HCT116 (cell line): ENCODE measurements around the gene PANX3. TPM values are rescaled to one million over a fixed set of nuclear protein-coding genes. Genes with fewer than 3 reads are reported as not detected.

ENCODE experiments used
- ATAC-seq: fragments of 200-7000 bp; cut with Tn5 transposase; 2 replicates; pipeline ENCODE4 v1.9.1; 2020; ENCODE audit warnings: mild to moderate bottlenecking, moderate library complexity
- BruUV-seq: library from RNA; stranded (reverse); fragments of 400-500 nt; replicated peaks from 2 replicates; lab custom pipeline; 2021; lab: Mats Ljungman, UMichigan
- CTCF ChIA-PET: fragments of 300-600 bp; sonication (Branson Sonifier 250); formaldehyde crosslinking; loops from one replicate; lab custom pipeline; 2021; ENCODE audit warnings: antibody characterized with exemption; lab: Charles Lee
- POLR2A ChIA-PET: fragments of 300-600, 350-600 bp; sonication (Branson Sonifier 250); formaldehyde crosslinking; loops from one replicate; lab custom pipeline; 2021; ENCODE audit warnings: antibody characterized with exemption; lab: Charles Lee
- RAD21 ChIA-PET, 2 experiments: fragments of 300-600 bp; sonication (Branson Sonifier 250); formaldehyde crosslinking; loops; one replicate each; lab custom pipeline; 2023; ENCODE audit warnings: low total read pairs in 2 of 2; ENCODE audit not compliant: uncharacterized antibody in 2 of 2, unreplicated experiment in 2 of 2, low non-redundant PET in 1 of 2; lab: Charles Lee
- DNase-seq: peaks from one replicate; pipeline ENCODE4 v3.0.0-alpha.2; 2010; ENCODE audit warnings: low read depth, low spot score
- H2AFZ ChIP-seq: fragments of 200-600 bp; shearing (Covaris generic), sonication (generic); 2 replicates; pipeline ENCODE4 v1.6.1; 2017; ENCODE audit warnings: low read depth, mixed run types, mixed read lengths, antibody characterized with exemption, low read length; ENCODE audit not compliant: poor library complexity, severe bottlenecking
- H3K27ac ChIP-seq: 2 replicates; pipeline ENCODE4 v1.5.1; 2012; ENCODE audit warnings: low read depth, low read length
- H3K27me3 ChIP-seq: fragments of 200-600 bp; sonication (generic); 2 replicates; pipeline ENCODE4 v1.6.1; 2016; ENCODE audit warnings: mixed run types, low read length, mixed read lengths; ENCODE audit not compliant: insufficient read depth
- H3K36me3 ChIP-seq, 2 experiments: fragments of 200-500 bp in 1 of 2; fragments of 200-600 bp in 1 of 2; sonication (Bioruptor generic) in 1 of 2; sonication (generic) in 1 of 2; 2 replicates each; pipeline versions ENCODE4 v1.5.1 to v1.6.1; 2014 to 2016; ENCODE audit warnings: low read length in 2 of 2, inconsistent platforms in 1 of 2, mixed read lengths in 1 of 2, mixed run types in 1 of 2; ENCODE audit not compliant: insufficient read depth in 2 of 2, control insufficient read depth in 1 of 2
- H3K4me1 ChIP-seq, 2 experiments: fragments of 200-600 bp in 1 of 2; sonication (generic) in 1 of 2; 2 replicates each; pipeline versions ENCODE4 v1.5.1 to v1.6.1; 2012 to 2017; ENCODE audit warnings: low read length in 2 of 2, inconsistent platforms in 1 of 2, mild to moderate bottlenecking in 1 of 2, mixed read lengths in 1 of 2, mixed run types in 1 of 2, moderate library complexity in 1 of 2; ENCODE audit not compliant: insufficient read depth in 2 of 2, control insufficient read depth in 1 of 2
- H3K4me2 ChIP-seq: fragments of 200-600 bp; sonication (generic); 2 replicates; pipeline ENCODE4 v1.6.1; 2017; ENCODE audit warnings: mixed run types, low read length, mixed read lengths
- H3K4me3 ChIP-seq, 2 experiments: fragments of 200-600 bp in 1 of 2; sonication (generic) in 1 of 2; replicated peaks in 1 of 2; 2 replicates each; pipeline ENCODE4 v1.5.1; 2011 to 2016; ENCODE audit warnings: low read length in 2 of 2, control low read depth in 1 of 2, low read depth in 1 of 2, mild to moderate bottlenecking in 1 of 2, mixed read lengths in 1 of 2, mixed run types in 1 of 2
- H3K79me2 ChIP-seq: fragments of 200-600 bp; sonication (generic); 2 replicates; pipeline ENCODE4 v1.6.1; 2017; ENCODE audit warnings: mild to moderate bottlenecking, mixed run types, low read length, moderate library complexity, mixed read lengths; ENCODE audit not compliant: insufficient read depth
- H3K9ac ChIP-seq: fragments of 200-600 bp; sonication (generic); 2 replicates; pipeline ENCODE4 v1.6.1; 2016; ENCODE audit warnings: low read length, mixed read lengths
- H3K9me2 ChIP-seq: fragments of 200-600 bp; sonication (generic), shearing (Covaris generic); 2 replicates; pipeline ENCODE4 v1.6.1; 2017; ENCODE audit warnings: mixed run types, mild to moderate bottlenecking, moderate library complexity; ENCODE audit not compliant: insufficient read depth
- H3K9me3 ChIP-seq, 2 experiments: fragments of 200-500 bp in 1 of 2; fragments of 200-600 bp in 1 of 2; sonication (Bioruptor generic) in 1 of 2; sonication (generic) in 1 of 2; 2 replicates each; pipeline ENCODE4 v1.6.1; 2014 to 2017; ENCODE audit warnings: low read length in 2 of 2, mixed read lengths in 2 of 2, inconsistent platforms in 1 of 2, low read depth in 1 of 2, mild to moderate bottlenecking in 1 of 2, mixed run types in 1 of 2, moderate library complexity in 1 of 2; ENCODE audit not compliant: control insufficient read depth in 1 of 2, insufficient read depth in 1 of 2
- H4K20me1 ChIP-seq: fragments of 200-600 bp; sonication (generic), shearing (Covaris generic); 2 replicates; pipeline ENCODE4 v1.6.1; 2017; ENCODE audit warnings: mixed run types, mild to moderate bottlenecking, moderate library complexity; ENCODE audit not compliant: insufficient read depth
- CBX3 ChIP-seq: IDR thresholded peaks from 2 replicates; pipeline ENCODE4 v1.6.1; 2012; ENCODE audit warnings: low read depth
- CEBPB ChIP-seq: IDR thresholded peaks from 2 replicates; pipeline ENCODE4 v1.6.1; 2012; ENCODE audit warnings: low read depth
- CTCF ChIP-seq, 3 experiments: fragments of 200-600 bp in 1 of 3; sonication (generic) in 1 of 3; IDR thresholded peaks in 2 of 3; conservative IDR thresholded peaks in 1 of 3; 2 replicates each; pipeline ENCODE4 v1.5.1; 2012 to 2017; ENCODE audit warnings: low read depth in 2 of 3, low read length in 2 of 3, antibody characterized with exemption in 1 of 3, borderline replicate concordance in 1 of 3, control low read depth in 1 of 3, mild to moderate bottlenecking in 1 of 3, mixed read lengths in 1 of 3, mixed run types in 1 of 3, moderate library complexity in 1 of 3; ENCODE audit not compliant: insufficient read depth in 1 of 3
- EGR1 ChIP-seq: IDR thresholded peaks from 2 replicates; pipeline ENCODE4 v1.6.1; 2012; ENCODE audit warnings: low read depth
- ELF1 ChIP-seq: IDR thresholded peaks from 2 replicates; pipeline ENCODE4 v1.6.1; 2012; ENCODE audit warnings: low read depth, borderline replicate concordance
- EZH2 ChIP-seq: fragments of 200-600 bp; sonication (generic); IDR thresholded peaks from 2 replicates; pipeline ENCODE4 v1.6.1; 2017; ENCODE audit warnings: antibody characterized with exemption, mixed run types
- JUND ChIP-seq: IDR thresholded peaks from 2 replicates; pipeline ENCODE4 v1.6.1; 2012
- POLR2A ChIP-seq: IDR thresholded peaks from 2 replicates; pipeline ENCODE4 v1.7.0; 2011; ENCODE audit warnings: borderline replicate concordance; ENCODE audit not compliant: insufficient read depth, insufficient read length; ENCODE audit errors: extremely low read depth
- POLR2AphosphoS5 ChIP-seq: IDR thresholded peaks from 2 replicates; pipeline ENCODE4 v1.6.1; 2011; ENCODE audit warnings: mild to moderate bottlenecking, low read depth, low read length, moderate library complexity
- SIN3A ChIP-seq: IDR thresholded peaks from 2 replicates; pipeline ENCODE4 v1.6.1; 2012; ENCODE audit warnings: low read depth
- SP1 ChIP-seq: IDR thresholded peaks from 2 replicates; pipeline ENCODE4 v1.6.1; 2012; ENCODE audit warnings: low read depth
- SRF ChIP-seq: IDR thresholded peaks from 2 replicates; pipeline ENCODE4 v1.6.1; 2012; ENCODE audit warnings: low read depth
- TCF7L2 ChIP-seq: IDR thresholded peaks from 2 replicates; pipeline ENCODE4 v1.7.0; 2011; ENCODE audit warnings: borderline replicate concordance, inconsistent platforms; ENCODE audit not compliant: insufficient read depth, insufficient read length; ENCODE audit errors: extremely low read depth
- YY1 ChIP-seq: IDR thresholded peaks from 2 replicates; pipeline ENCODE4 v1.6.1; 2011; ENCODE audit warnings: low read length, low read depth, moderate library complexity, mild to moderate bottlenecking; ENCODE audit not compliant: insufficient replicate concordance; ENCODE audit errors: extremely low read depth
- ZFX ChIP-seq: fragments of 450-650 bp; IDR thresholded peaks from 2 replicates; pipeline ENCODE4 v1.6.1; 2017
- intact Hi-C: fragments of 100-400 bp; cut with micrococcal nuclease; formaldehyde crosslinking; loops from 2 replicates; pipeline ENCODE4 v1.10.0; 2022
- total RNA-seq: library from RNA; stranded (reverse); gene quantifications from one replicate; pipeline ENCODE4 v1.2.1, GENCODE V29; 2021; ENCODE audit not compliant: unreplicated experiment
- TF ChIP-seq, protein P1 (sequence below): IDR thresholded peaks from 2 replicates; pipeline ENCODE4 v1.6.1; 2012; ENCODE audit warnings: low read depth
- TF ChIP-seq, protein P2 (sequence below): IDR thresholded peaks from 2 replicates; pipeline ENCODE4 v1.6.1; 2012

The PANX3 gene
- total RNA-seq, 1 experiment from 2014 or later: not detected

DNA sequence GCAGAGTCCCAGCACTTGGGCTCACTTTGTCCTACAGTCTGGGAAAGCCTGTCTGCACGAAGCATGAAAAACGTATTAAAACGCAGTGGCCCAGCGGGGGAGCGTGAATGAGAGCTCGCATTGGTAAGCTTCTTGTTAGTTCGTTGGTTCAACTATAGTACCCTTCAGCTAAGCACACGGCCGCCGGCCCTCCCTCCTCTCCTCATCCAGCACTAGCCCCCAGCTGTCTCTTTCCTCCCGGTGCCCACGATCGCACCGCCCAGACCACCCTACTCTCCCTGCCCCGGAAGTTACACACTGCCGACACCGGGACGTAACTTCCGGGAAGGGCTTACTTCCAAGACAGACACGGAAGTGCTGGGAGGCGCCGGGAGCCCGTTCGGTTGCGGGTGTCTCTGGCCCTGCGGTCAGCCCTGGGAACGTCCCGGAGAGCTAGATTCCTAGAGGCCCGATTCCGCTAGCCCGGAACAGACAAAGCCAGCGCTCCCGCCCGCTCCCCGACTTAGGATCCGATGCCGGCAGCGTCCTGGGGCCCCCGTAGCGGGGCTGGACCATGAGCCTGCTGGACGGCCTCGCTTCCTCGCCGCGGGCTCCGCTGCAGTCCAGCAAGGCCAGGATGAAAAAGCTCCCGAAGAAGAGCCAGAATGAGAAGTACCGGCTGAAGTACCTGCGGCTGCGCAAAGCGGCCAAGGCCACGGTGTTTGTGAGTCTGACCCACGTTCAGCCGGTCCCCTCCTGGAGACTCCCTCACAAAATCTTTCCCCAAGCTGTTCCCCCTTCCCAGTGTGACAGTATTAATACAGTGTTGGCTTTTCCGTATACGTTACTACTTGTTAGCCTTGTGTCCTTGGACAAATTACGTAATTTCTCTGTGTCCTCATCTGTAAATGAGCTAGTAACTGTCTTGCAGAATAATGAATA is 11.6 kb downstream of the PANX3 start, which contains the start of gene TBRG1:
Gene TBRG1 (plus strand): TSS at position 334 of the 921 bp plus-strand sequence. CDS start 220 bp downstream, at position 554.
- H2AFZ ChIP-seq: peak within 1 kb of the TSS; percentile 28
- H3K4me3 ChIP-seq: peak within 1 kb of the TSS; percentile 83 to 90
- H3K9me3 ChIP-seq: no peaks in the 10 kb centered on the region
- H3K9me2 ChIP-seq: no peaks in the 10 kb centered on the region
- H3K9ac ChIP-seq: peak within 1 kb of the TSS; percentile 91
- ATAC-seq: peak; percentile 97
- peaks cover 8 to 12% of the 10 kb centered on the region in 2 experiments; a peak in 3 of 4 replicates for H3K4me1 ChIP-seq
- peak within 1 kb of the TSS; percentile 77 for H3K4me2 ChIP-seq
- POLR2A ChIA-PET: interaction anchor here (0.9 kb wide), 1 partner anchor 19 kb away, joined by 3 read pairs; no protein-coding TSS in a partner anchor
- TF ChIP-seq SIN3A (peak; percentile 96), YY1 (peak; percentile 46), EZH2 (no peak), SRF (no peak; the same call in 1 of the 2 replicates), CEBPB (no peak), POLR2A (peak; percentile 78), JUND (no peak), POLR2AphosphoS5 (peak; percentile 98), ELF1 (peak; percentile 98), TCF7L2 (no peak), EGR1 (no peak; the same call in 1 of the 2 replicates), ZFX (peak; percentile 61), CTCF (IDR thresholded peaks at IDR 0.05 in 2 of 3, conservative IDR thresholded peaks at IDR 0.05 in 1 of 3; ENCODE audit: borderline replicate concordance in 1 of 3, insufficient read depth in 1 of 3, low read depth in 2 of 3, low read length in 2 of 3) (no peak), SP1 (peak; percentile 52), CBX3 (0 out of 2 replicates have a peak, but pooled peaks have one; percentile 23)
- TF ChIP-seq, protein P1, sequence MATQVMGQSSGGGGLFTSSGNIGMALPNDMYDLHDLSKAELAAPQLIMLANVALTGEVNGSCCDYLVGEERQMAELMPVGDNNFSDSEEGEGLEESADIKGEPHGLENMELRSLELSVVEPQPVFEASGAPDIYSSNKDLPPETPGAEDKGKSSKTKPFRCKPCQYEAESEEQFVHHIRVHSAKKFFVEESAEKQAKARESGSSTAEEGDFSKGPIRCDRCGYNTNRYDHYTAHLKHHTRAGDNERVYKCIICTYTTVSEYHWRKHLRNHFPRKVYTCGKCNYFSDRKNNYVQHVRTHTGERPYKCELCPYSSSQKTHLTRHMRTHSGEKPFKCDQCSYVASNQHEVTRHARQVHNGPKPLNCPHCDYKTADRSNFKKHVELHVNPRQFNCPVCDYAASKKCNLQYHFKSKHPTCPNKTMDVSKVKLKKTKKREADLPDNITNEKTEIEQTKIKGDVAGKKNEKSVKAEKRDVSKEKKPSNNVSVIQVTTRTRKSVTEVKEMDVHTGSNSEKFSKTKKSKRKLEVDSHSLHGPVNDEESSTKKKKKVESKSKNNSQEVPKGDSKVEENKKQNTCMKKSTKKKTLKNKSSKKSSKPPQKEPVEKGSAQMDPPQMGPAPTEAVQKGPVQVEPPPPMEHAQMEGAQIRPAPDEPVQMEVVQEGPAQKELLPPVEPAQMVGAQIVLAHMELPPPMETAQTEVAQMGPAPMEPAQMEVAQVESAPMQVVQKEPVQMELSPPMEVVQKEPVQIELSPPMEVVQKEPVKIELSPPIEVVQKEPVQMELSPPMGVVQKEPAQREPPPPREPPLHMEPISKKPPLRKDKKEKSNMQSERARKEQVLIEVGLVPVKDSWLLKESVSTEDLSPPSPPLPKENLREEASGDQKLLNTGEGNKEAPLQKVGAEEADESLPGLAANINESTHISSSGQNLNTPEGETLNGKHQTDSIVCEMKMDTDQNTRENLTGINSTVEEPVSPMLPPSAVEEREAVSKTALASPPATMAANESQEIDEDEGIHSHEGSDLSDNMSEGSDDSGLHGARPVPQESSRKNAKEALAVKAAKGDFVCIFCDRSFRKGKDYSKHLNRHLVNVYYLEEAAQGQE: no peak
- TF ChIP-seq, protein P2, sequence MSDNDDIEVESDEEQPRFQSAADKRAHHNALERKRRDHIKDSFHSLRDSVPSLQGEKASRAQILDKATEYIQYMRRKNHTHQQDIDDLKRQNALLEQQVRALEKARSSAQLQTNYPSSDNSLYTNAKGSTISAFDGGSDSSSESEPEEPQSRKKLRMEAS: peak; percentile 69
- TF ChIP-seq, all 23 proteins: peak for 9
- intact Hi-C loops: no loop called here
- H3K36me3 ChIP-seq: peaks cover 6 to 22% of the 10 kb centered on the region in 2 experiments; a peak in 3 of 4 replicates
- ChIA-PET RAD21 (interaction anchor here in 1 of 2 experiments (0.6 kb wide), 1 partner anchor 141 kb away, joined by 4 read pairs; no protein-coding TSS in a partner anchor), CTCF (interaction anchor here (0.8 kb wide), 1 partner anchor 171 kb away, joined by 3 read pairs; no protein-coding TSS in a partner anchor)
- peak; percentile 75 for DNase-seq
- H3K27ac ChIP-seq: peak within 1 kb of the TSS; percentile 54
- peaks cover 9% of the 10 kb centered on the region; the same call in 1 of the 2 replicates for H3K27me3 ChIP-seq
- TSS peak; percentile 55 for BruUV-seq
- H4K20me1 ChIP-seq: no peaks in the 10 kb centered on the region
- peaks cover 41% of the 10 kb centered on the region for H3K79me2 ChIP-seq
